Stimulated activated effector memory CD8-positive, alpha-beta T cell treated with anti-CD3 and anti-CD28 coated beads, Interleukin-12 subunit alpha, Interleukin-12 subunit beta, amount 100 ng/mL, for 72 hours (primary cell): ENCODE measurements around the gene LY6G6C.

Source experiments
- ATAC-seq: fragments of 150-1000 bp; cut with Tn5 transposase; 2 replicates; pipeline ENCODE4 v1.10.0; 2021
- DNase-seq, 2 donors: peaks; one replicate each; pipeline ENCODE4 v3.0.0; 2021 to 2022; ENCODE audit warnings: low spot score in 2 of 2
- H3K27ac Mint-ChIP-seq: one replicate; pipeline ENCODE4 v1.8.0; 2022; ENCODE audit warnings: mild to moderate bottlenecking, mixed read lengths
- H3K36me3 Mint-ChIP-seq: one replicate; pipeline ENCODE4 v1.8.0; 2022; ENCODE audit warnings: mild to moderate bottlenecking, mixed read lengths
- H3K4me1 Mint-ChIP-seq: one replicate; pipeline ENCODE4 v1.8.0; 2022; ENCODE audit warnings: mixed read lengths
- H3K4me3 Mint-ChIP-seq: one replicate; pipeline ENCODE4 v1.8.0; 2022; ENCODE audit warnings: mild to moderate bottlenecking, mixed read lengths
- H3K9me3 Mint-ChIP-seq: one replicate; pipeline ENCODE4 v1.8.0; 2022; ENCODE audit warnings: mixed read lengths

The LY6G6C gene

DNA sequence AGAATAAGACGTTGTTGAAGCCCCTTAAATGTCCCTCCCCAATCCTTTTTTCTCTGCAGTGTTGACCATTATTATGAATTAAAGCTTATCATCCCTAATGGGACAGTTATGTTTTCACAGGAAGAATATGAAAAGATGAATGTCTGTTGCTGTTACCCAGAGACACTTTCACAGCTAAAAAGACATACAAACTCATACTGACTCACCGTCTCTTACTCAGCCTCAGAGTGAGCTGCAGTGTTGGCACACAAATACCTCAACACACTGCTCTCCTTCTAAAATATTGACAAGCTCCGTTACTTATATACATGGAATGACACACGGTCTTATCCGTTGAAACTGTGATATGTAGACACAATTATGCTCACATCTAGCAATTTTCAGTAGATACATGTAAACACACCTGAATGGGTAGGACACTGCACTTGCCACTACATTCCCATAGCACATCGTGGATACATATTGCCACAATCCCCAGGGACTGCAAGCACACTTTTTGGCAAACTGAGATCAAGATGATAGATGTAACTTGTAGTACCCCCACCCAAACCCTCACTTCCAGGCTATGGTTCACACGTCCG is 31.3 kb upstream of the LY6G6C start:
- H3K4me1 Mint-ChIP-seq = no peaks in the 10 kb centered on the region
- ATAC-seq (peak; percentile 44), DNase-seq (no peak)
- no peaks in the 10 kb centered on the region for H3K9me3 Mint-ChIP-seq
- H3K4me3 Mint-ChIP-seq = no peak overlapping the region
- peaks cover 18% of the 10 kb centered on the region for H3K36me3 Mint-ChIP-seq
- H3K27ac Mint-ChIP-seq = no peak overlapping the region

DNA sequence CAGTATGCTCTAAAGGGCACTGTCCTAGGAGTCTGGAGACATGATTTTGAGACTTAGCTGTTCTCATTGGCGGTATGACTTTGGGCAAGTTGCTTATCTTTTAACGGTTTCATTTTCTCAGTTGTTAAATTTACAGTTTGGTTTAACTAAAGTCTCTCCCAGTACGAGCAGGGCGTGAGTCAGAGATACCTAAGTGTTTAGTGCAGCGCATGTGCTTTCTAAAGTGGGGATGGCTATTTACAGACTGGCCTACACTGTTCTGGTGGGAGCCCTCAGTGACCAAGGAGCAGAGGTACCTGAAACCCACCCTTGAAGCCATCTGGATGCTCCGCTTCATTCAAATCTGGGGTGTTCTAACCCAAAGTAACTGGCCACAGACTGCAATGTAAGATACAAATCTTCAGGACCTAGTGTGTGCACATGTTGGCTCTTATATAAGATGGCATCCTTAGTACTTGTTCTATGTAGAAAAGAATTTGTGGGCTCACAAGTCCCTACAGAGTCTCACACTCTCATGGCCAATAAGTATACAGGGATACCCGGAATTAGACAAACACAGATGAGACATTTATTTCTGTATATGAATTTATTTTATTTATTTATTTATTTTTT is 29.0 kb upstream of the LY6G6C start:
- peaks cover 40% of the 10 kb centered on the region for H3K36me3 Mint-ChIP-seq
- no peak overlapping the region for H3K4me3 Mint-ChIP-seq
- ATAC-seq = no peak
- no peaks in the 10 kb centered on the region for H3K9me3 Mint-ChIP-seq
- no peak for DNase-seq
- no peaks in the 10 kb centered on the region for H3K4me1 Mint-ChIP-seq
- no peak overlapping the region for H3K27ac Mint-ChIP-seq

DNA sequence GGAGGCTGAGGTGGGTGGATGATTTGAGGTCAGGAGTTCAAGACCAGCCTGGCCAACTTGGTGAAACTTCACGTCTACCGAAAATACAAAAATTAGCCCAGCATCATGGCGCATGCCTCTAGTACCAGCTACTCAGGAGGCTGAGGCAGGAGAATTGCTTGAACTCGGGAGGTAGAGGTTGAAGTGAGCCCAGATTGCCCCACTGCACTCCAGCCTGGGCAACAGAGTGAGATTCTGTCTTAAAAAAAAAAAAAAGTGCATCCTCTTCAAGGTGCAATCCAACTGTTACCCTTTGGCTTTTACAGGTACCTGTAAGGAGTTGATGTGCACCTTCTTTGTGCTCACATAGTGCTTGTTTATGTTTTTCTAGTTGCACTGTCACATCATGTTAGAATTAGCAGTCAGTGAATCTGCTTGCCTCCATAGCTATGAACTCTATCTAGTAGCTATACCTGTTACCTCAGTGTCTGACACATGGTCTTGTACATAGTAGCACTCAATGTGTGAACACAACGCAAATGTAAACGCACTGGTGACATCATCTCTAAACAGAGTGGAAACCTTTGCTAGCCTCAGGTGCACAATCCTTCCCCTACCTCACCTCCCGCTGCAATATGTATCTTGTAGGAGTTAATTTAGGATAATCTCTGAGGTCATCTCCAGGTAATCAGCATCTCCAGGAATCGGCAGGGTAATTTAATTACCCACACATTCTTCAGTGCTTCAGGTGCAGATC is 27.9 kb upstream of the LY6G6C start:
- ATAC-seq = no peak
- H3K9me3 Mint-ChIP-seq = no peaks in the 10 kb centered on the region

DNA sequence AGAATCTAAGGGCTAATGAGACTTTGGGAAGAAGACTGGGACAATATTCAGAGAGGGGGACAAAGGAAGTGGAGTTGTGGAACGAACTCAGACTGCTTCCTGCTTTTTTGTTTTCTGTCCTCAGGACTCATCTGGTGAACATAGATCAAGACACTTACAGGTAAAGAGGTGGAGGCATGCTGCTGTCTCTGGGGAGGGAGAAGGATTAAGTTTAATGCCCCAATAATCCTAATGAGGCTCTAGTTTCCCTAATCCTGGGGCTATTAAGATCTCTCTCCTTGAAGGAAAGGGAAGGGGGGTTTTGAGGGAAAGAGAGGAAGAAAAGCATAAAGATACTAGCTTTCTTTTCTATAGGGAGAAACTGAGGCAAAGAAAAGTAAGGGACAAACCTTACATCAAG is 22.9 kb upstream of the LY6G6C start:
- DNase-seq (no peak), ATAC-seq (no peak)
- Mint-ChIP-seq H3K4me1 (peaks cover 20% of the 10 kb centered on the region), H3K4me3 (no peak overlapping the region), H3K27ac (no peak overlapping the region), H3K36me3 (peaks cover 92% of the 10 kb centered on the region), H3K9me3 (no peaks in the 10 kb centered on the region)

More for the DNA sequence above, 27.9 kb upstream of the LY6G6C start:
- Mint-ChIP-seq H3K4me1 (no peaks in the 10 kb centered on the region), H3K27ac (no peak overlapping the region), H3K36me3 (peaks cover 50% of the 10 kb centered on the region), H3K4me3 (no peak overlapping the region)
- DNase-seq = no peak

DNA sequence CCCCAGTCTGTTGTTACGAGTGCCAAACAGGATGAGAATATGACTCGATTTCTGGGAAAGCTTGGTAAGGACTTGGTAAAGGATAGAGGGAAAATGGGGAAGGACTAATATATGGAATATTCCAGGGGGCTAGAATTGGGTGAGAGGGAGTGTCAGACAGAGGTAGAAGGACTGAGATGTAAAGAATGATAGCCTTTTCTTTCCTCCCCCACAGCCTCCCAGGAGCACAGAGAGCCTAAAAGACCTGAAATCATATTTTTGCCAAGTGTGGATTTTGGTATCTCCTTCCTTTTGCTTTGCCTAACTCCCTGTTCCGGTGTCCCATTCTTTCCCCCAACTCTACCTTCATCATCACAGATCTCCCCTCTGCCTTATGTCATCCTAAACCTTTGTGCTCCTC is 21.3 kb upstream of the LY6G6C start:
- Mint-ChIP-seq H3K36me3 (peaks cover 84% of the 10 kb centered on the region), H3K4me3 (no peak overlapping the region), H3K9me3 (no peaks in the 10 kb centered on the region), H3K4me1 (peaks cover 36% of the 10 kb centered on the region), H3K27ac (no peak overlapping the region)
- no peak for ATAC-seq
- DNase-seq = no peak

DNA sequence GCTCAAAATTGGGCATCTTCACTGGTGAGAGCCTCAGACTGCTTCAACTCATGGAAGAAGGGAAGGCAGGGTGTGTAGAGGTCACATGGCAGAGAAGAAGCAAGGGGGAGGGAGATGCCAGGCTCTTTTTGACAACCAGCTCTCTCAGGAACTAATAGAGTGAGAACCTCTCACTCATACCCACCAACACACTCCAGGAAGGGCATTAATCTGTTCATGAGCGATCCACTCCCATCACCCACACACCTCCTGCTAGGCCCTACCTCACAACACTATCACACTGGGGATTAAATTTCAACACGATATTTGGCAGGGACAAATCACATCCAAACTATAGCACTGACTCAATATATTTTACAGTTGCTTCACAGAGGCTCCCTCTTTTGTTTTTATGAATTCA is 20.3 kb upstream of the LY6G6C start:
- Mint-ChIP-seq H3K9me3 (no peaks in the 10 kb centered on the region), H3K4me3 (peak overlapping the region; percentile 84), H3K27ac (peak overlapping the region; percentile 68), H3K4me1 (peaks cover 46% of the 10 kb centered on the region), H3K36me3 (peaks cover 74% of the 10 kb centered on the region)
- DNase-seq (no peak), ATAC-seq (no peak)

DNA sequence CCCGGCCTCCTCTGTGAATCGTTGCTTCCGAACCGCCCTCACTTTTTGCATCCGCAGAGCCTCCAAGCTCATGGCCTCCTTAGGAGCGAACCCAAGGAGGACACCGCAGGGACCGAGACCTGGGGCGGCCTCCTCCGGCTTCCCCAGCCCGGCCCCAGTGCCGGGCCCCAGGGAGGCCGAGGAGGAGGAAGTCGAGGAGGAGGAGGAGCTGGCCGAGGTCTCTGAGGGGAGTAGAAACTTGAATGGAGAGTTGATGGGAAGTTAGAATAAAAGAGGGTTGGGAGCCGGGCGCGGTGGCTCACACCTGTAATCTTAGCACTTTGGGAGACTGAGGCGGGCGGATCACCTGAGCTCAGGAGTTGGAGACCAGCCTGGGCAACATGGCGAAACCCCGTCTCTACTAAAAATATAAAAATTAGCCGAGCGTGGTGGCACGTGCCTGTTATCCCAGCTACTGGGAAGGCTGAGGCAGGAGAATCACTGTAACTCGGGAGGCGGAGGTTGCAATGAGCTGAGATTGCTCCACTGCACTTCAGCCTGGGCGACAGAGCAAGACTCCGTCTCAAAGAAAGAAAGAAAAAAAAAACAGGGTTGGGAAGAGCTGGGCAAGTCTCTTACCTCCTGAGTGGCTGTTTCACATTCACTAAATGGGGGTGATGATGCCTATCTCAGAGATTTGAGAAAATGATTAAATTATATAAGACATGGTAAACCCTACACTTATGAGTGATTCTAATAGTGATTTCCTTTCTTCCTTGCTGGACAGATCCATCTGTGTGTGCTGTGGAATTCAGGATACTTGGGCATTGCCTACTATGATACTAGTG is 19.1 kb upstream of the LY6G6C start:
- H3K36me3 Mint-ChIP-seq = peaks cover 71% of the 10 kb centered on the region
- peak overlapping the region; percentile 84 for H3K4me3 Mint-ChIP-seq
- peak overlapping the region; percentile 92 for H3K27ac Mint-ChIP-seq
- ATAC-seq = no peak
- peaks cover 52% of the 10 kb centered on the region for H3K4me1 Mint-ChIP-seq
- H3K9me3 Mint-ChIP-seq = no peaks in the 10 kb centered on the region
- no peak for DNase-seq

DNA sequence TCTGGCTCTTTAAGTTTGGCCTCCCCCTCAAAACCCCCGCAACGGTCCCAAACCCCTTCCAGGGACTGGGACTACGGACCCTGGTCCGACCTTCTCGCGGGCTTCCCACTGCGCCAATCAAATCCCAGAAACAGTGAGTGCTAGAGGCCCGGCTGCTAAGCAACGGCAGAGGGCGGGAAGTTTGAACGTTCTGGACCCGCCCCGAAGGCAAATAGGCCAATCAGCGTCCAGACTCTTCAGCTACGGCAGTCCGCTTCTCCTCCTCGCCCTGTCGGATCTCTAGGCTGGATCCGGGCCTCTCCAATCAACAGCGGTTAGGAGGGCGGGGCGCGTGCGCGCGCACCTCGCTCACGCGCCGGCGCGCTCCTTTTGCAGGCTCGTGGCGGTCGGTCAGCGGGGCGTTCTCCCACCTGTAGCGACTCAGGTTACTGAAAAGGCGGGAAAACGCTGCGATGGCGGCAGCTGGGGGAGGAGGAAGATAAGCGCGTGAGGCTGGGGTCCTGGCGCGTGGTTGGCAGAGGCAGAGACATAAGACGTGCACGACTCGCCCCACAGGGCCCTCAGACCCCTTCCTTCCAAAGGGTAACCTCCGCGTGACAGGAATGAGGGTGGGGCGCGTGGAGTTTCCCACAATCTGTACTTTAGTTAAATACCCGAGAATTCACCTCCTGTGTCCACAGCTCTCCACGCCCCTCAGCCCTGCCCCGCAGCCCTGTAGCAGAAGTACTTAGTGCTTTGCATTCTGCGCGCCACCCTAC is 18.3 kb upstream of the LY6G6C start, which contains the start of gene MSH5:
Gene MSH5, plus strand, starts transcription at position 367 of the 758 bp plus-strand sequence. CDS start 462 bp downstream, outside the sequence.
- Mint-ChIP-seq H3K4me3 (peak within 1 kb of the TSS; percentile 84), H3K27ac (peak within 1 kb of the TSS; percentile 92), H3K36me3 (peaks cover 71% of the 10 kb centered on the region), H3K4me1 (peaks cover 52% of the 10 kb centered on the region), H3K9me3 (no peaks in the 10 kb centered on the region)
- peak; percentile 93 for ATAC-seq
- peak; percentile 85 to 98 for DNase-seq

DNA sequence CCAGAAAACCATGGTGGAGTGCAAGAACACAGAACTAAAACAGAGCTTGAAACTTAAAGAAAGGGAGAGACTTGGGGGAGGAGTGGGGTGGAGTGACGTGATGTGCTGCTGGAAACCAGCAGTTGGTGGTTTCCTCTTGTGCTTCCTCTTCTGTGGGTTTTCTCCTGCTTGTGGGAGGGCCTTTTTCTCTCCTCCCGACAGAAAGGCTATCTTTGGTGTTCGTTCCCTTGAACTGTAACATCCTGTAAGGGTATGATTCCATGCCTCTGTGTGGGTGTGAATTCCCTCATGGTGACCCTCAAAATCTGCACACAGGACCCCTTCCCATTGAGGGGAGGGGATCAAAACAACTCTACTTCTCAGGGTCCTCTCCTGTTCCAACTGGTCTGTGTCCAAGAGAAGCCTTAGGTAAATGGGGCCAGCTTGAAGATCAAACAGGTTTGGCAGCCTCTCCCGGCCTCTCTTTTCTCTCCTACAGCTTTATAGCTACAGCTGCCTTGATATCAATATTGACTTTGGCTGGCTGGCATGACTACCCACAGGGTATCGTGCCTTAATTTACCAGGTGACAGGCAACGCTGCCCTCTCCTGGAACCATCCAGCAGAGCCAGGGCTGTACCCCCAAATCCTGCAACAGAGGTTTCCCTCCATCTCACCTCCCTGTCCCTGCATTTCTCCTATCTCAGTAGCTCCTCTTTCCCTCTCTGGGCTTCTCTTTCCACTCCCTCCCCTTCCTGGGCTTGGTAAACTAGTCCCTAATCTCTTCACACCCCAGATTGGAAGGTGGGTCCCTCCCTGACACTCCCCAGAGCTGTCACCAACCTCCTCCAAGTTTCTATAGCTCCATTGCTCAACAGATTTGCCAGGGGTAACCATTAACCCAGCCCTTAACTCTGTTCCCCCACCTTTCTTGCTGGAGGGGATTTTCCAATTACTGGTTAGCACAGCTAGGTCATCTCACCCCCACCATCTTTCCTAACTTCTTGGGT is 16.7 kb upstream of the LY6G6C start:
- H3K27ac Mint-ChIP-seq = peak overlapping the region; percentile 92
- H3K4me3 Mint-ChIP-seq = peak overlapping the region; percentile 84
- peaks cover 72% of the 10 kb centered on the region for H3K36me3 Mint-ChIP-seq
- H3K9me3 Mint-ChIP-seq = no peaks in the 10 kb centered on the region
- DNase-seq (peak; percentile 20 to 75), ATAC-seq (no peak)
- peaks cover 67% of the 10 kb centered on the region for H3K4me1 Mint-ChIP-seq

DNA sequence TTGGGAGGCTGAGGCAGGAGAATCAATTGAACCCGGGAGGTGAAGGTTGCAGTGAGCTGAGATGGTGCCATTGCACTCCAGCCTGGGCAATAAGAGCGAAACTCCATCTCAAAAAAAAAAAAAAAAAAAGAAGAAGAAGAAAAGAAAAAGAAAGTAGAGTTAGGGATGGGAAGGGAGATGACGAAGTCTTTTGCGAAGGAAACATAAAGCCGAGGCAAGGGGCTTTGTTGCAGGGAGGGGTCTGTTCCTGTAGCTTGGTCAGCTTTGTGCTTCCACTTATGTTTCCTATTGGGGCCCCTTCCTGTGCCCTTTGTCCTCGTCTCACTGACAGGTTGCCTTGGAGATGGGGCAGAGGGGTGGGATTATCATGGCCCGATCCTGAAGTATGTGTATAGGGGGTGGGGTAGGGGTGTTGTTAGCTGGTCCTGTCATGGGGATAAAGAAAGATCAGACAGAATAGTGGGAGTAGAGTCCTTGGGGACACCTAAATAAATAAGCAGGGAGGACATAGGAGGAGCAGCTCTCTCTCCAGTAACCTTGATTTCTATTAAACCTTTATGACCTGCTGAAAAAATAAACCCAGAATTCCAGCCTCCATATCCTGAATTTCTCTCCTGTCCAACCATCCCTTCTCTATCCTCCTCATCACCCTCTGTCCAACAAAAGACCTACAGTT is 15.9 kb upstream of the LY6G6C start:
- peaks cover 71% of the 10 kb centered on the region for H3K4me1 Mint-ChIP-seq
- peak overlapping the region; percentile 84 for H3K4me3 Mint-ChIP-seq
- peaks cover 72% of the 10 kb centered on the region for H3K36me3 Mint-ChIP-seq
- DNase-seq = no peak
- H3K27ac Mint-ChIP-seq = peak overlapping the region; percentile 92
- H3K9me3 Mint-ChIP-seq = no peaks in the 10 kb centered on the region
- ATAC-seq = no peak

DNA sequence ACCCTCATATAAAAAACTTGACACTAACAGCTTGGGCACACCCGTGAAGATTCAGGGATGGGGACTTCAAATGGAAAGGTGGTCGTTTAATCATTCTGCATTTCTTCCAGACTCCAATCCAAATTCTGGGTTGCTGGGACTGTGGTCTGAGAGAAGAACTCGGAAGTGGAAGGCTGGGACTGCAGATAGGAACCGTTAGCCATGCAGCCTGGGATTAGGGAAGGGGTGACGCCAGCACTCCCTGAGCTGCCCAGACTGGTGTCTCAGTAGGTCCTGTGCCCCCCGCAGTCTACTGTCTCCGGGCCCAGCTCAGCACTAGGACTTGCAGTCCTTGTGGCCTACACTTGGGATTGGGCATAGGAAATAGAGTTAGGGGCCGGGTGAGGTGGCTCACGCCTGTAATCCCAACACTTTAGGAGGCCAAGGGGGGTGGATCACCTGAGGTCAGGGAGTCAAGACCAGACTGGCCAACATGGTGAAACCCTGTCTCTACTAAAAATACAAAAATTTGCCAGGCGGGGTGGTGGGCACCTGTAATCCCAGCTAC is 15.3 kb upstream of the LY6G6C start:
- peaks cover 70% of the 10 kb centered on the region for H3K4me1 Mint-ChIP-seq
- H3K9me3 Mint-ChIP-seq = no peaks in the 10 kb centered on the region
- peak overlapping the region; percentile 92 for H3K27ac Mint-ChIP-seq
- peak overlapping the region; percentile 84 for H3K4me3 Mint-ChIP-seq
- peaks cover 72% of the 10 kb centered on the region for H3K36me3 Mint-ChIP-seq
- ATAC-seq (no peak), DNase-seq (no peak)

DNA sequence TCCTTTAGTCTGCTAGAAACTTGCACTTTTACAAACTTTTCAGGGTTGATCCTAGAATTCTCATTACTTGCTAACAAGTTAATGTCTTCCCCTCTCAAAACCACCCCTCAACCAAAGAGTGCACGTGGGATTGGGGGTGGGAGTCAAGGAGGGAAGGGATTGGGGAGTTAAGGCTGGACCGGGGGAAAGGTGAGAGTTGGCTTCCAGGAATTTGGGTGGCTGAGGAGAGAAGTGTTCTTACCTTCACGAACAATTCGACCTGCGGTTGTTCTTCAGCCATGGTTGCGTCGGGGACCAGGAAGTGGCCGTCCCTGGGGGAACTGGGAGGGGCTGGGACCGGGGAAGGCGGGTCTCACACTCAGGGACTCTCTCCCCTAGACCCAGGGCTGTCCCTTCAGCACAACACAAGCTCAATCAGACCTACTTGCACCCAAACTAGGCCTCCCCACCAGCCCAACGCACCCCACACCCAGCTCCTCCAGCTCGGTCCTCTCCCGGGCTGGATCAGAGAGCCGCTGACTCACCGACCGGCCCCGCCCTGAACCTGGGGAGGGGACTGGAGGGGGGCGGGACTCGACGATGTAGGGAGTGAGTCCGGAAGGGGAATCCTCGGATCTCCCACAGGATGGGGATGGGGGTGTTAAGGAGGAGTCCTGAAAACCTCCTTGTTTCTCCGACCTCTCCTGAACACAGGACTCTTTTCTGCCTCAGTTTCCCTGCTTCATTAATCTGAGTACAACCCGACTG is 14.6 kb upstream of the LY6G6C start, which contains the start of gene CLIC1:
Gene CLIC1, minus strand, starts transcription at position 510 of the 747 bp plus-strand sequence. Its CDS starts 230 bp downstream, at position 280.
- Mint-ChIP-seq H3K9me3 (no peaks in the 10 kb centered on the region), H3K36me3 (peaks cover 72% of the 10 kb centered on the region), H3K4me3 (peak within 1 kb of the TSS; percentile 84), H3K4me1 (peaks cover 64% of the 10 kb centered on the region), H3K27ac (peak within 1 kb of the TSS; percentile 92)
- ATAC-seq = peak; percentile 55
- peak; percentile 63 to 88 for DNase-seq
